Measurements from ENCODE around the gene MEIS1.
"Not testable (repeated sequence)": the region's sequence is repeated elsewhere in the genome, so short reads cannot be mapped to it uniquely, and the experiment has no call there.

Gene MEIS1

DNA sequence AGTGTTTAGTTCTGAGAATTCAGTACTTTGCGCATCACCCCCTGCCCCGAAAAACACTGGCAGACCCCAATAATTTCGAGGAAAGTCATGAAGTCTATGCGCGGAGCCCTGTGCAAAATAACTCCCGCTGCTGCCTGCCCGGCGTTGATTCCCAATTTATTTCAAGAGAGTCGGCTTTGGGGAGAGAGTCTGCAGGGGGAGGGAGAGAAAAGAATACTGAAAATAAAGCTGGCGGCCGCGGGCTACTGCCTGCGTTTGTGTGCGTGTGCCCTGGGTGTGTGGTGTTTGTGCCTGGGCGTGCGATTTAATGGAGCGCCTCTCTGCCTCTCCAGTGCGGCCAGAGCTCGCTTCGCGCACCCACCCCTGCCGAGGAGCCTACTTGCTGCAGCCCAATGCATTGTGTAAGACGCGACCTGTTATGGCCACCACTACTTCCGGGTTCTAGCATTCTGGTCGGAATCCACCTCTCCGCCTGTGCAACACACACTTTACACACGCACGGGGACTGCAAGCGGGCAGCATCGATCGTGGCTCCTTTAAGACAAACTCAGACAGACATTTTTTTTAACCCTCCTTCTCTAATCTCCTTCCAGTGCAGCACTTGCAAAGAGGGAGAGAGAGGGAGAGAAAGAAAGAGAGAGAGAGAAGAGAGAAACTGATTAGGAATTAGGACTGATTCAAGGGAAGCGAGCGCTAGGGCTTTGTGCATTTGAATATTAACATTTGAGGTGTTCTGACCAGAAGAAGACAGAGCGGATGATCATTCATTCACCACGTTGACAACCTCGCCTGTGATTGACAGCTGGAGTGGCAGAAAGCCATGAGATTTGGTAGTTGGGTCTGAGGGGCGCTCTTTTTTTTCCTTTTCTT, at the start of gene MEIS1:
MEIS1 (plus strand) TSS at position 447 of the 870 bp plus-strand sequence. CDS start 732 bp downstream, outside the sequence.
- peak; percentile 93 for DNase-seq

DNA sequence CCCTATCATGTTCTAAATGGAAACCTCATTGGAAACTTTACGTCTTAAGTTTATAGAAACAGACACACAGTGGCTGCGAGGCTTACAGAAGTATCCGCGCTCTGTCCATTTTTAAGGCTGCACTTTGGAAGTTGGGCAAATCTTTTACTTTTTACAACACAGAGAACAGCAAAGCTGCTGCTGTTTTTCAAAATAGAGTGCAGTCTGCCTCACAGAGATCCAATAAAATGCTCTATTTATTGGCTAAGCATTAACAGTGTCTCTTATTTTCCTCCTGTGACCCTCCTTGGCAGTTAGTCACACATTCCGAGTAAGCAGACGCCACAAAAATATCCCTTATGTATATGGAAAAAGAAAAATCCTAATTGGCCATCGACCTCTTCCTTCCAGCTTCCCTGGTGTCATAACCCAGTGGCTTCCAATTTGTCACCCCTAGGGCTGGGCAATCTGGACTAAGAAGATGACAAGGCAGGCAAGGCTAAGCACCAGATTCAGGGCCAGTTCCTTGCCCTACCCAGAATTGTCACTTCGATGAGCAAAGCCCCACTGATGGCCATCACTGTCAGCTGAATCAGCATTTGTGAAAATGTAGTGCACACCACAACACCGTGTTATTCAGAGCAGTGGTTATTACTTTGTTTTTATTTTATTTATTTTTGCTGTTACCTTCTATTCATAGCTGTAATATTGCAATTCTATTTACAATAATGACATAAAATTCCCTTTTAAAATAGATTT, 47.7 kb upstream of the MEIS1 start:
- DNase-seq = no peak

DNA sequence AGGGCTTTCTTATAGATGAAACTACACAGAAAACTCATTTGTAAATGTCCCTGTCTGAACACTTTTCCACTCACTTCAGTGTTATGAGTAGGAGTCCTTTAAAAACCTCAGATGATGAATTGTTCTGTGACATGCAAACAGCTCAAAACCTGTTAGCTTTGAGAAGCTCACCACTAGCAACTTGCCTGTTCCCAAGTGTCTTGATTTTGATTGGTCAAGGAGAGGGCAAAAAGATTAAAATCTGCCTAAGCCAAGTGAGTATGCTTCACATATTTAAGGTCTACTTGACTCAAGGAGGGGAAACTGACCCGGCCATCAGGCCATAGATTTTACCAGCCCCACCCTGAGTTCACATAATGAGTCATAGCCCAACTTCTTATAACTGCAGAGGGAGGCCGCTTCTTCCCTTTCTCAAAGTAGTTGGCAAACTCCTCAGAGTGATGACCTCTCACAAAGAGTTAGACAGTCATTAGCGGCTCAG, 45.2 kb upstream of the MEIS1 start:
- DNase-seq = no peak

GRCh38 chr2:66390152-66390551, 44.8 kb upstream of the MEIS1 start:
- no peak for DNase-seq

GRCh38 chr2:66390811-66391210, 44.1 kb upstream of the MEIS1 start:
- DNase-seq = peak; percentile 15

- not testable (repeated sequence) for DNase-seq
Observed at GRCh38 chr2:66391240-66391639, 43.7 kb upstream of the MEIS1 start.

- DNase-seq = no peak
Observed at GRCh38 chr2:66405473-66405872, 29.5 kb upstream of the MEIS1 start.

DNA sequence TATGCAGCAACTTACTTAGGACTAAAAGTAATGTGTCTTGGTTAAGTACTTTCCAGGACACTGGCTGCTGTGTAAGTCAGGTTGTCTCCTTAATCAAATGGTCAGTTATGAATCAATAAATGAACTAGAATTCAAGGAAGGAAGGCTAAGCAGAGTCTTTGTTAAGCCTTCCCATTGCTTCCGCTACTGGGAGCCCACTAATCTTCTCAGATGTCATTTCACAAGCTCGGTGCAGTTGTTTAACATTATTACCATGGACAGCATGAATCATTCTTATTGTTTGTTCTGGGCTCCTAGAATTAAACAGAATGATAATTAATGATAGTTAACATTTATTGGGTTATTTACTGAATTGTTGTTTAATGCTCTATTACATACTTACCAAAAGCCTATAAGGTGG, 26.0 kb upstream of the MEIS1 start:
- no peak for DNase-seq

DNA sequence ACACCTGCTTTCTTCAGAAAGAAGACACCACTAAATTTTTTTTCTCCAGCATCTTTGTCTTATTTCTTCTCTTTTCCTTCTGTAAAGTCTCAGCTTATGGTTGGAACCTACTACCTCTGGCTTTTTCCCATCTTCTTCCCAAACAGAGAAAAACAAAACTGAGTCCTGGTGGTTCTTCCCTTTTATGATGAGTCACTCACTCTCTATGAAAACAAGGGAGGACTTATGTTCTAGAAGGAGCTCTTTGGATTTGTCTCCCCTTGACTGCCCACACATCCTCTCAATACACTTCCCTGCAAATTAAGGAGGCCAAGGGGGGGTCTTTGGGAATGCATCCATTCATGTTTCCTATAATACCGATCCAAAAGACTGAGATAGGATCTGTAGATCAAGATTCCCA, 22.1 kb upstream of the MEIS1 start:
- DNase-seq = no peak

DNA sequence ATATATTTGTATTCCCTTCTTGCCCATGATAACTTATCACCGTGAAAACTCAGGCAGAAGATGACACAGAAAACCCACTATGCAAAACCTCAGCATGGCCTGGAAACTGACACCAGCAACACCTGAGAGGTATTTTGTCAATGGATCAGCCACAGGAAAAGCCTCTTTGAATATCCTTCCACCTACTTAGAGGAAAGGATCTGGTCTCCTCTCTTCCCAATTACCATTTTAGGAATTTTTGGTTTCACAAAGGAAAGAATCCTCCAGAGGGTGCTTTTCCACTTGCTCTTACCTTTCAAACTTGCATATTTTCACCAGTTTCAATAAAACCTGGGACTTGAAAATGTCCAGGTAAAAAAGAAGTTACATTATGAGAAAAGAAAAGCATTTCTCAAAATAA, 20.0 kb upstream of the MEIS1 start:
- no peak for DNase-seq

- no peak for DNase-seq
Observed at GRCh38 chr2:66418381-66418780, 16.5 kb upstream of the MEIS1 start.

- no peak for DNase-seq
Observed at GRCh38 chr2:66421612-66422011, 13.3 kb upstream of the MEIS1 start.

DNA sequence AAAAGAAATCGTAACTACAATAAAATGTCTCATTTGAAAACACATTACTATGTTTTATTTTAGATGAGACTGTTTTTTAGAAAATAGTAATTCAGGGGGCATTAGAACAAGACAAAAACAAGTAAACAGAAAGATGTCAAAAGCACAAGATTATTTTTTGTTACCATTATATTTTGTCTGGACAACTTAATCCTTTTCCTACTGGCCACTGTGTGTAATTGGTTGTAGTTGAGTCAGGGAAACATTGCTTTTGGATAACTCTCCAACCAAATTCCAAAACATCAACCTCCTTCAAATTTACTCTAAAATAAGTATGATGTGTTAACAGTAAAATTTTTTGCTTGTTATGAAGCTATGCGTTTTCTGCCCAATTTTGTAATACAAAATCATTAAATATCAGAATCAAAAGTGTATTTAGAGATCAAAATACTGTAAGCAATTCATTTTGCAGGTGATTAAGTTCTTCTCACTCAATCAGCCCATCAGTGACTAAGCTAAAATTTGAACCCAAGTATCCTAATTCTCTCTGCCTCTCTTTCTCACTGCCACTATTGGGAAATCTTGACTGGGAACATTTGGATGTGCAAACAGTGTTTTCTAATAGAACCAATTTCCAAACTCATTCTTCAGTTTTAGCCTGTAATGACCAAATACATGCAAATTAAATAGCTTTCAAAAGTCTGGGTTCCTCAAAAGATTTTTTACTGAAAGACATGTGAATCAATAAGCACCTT, 11.4 kb upstream of the MEIS1 start:
- no peak for DNase-seq

GRCh38 chr2:66426244-66427111, 8.4 kb upstream of the MEIS1 start:
- DNase-seq = no peak

- DNase-seq = no peak
Observed at GRCh38 chr2:66427300-66427699, 7.6 kb upstream of the MEIS1 start.

- DNase-seq = peak; percentile 64
Observed at GRCh38 chr2:66428986-66429612, 5.8 kb upstream of the MEIS1 start.

DNA sequence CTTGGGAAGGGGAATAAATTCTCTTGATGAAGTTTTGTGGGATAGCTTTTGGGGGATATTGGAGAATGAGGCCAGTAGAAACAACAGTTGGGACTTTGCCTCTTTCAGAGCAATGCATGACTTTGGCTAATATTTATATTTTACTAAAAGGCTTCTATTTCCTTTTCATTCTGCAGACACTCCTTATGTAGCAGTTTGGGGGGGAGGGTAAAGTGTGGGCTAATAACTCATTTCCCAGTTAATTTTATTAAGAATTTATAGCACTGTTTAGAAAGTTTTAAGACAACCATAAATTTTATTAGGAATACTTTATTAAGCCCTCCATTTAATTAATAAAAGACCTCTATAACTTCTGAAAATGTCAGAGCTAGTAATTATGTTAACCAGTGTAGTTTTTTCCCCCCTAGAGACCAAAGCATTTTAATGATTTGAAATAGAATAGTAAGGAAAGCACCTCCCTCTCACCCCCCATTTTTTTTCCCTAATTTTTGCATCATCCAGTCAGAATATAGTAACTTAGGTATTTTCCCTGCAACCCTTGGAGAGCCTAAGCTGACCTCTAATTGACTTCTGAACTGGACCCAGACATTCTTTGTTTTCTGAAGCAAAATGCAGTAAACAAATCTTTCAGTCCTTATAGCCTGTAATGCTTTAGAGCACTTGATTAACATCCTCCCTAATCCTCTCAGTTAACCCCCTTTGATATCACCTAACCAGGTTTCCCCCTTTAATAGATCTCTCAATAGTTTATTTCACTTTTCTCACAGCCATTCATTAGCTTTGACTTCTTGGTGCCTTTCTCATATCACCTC, 5.0 kb upstream of the MEIS1 start:
- DNase-seq = no peak

GRCh38 chr2:66430505-66431273, 4.2 kb upstream of the MEIS1 start:
- no peak for DNase-seq

DNA sequence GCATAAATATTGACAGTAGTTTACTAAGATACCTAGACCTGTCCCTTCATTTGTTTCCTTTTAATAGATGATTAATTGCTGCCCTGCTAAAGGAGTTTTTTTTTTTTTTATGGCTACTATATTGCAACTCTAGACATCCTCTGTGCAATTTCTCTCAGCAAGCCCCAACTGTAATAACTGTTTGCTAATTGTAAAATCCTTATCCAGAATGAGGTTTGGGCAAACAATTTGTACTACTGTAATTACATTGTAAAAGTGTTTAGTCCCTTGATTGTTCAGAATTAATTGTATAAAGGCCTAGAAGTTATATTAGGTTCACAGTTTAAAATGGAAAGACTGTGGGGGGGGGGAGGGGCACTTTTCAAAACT, 3.7 kb upstream of the MEIS1 start:
- DNase-seq = peak; percentile 24

Measured in NCI-H1105 treated with DMSO at 0.1 percent for 48 hours (cell line).